Endothelial cell of umbilical vein (primary cell): Measurements from ENCODE around the gene HLX. TPM values are rescaled to one million over a fixed set of nuclear protein-coding genes. Genes with fewer than 3 reads are reported as not detected.

Experiments
- BruUV-seq: library from RNA; stranded (reverse); fragments of 400-500 nt; replicated peaks from 2 replicates; lab custom pipeline; 2021; lab: Mats Ljungman, UMichigan
- CTCF ChIA-PET: fragments of 300-600, 350-600 bp; sonication (Branson Sonifier 250); formaldehyde crosslinking; loops from one replicate; lab custom pipeline; 2021; ENCODE audit warnings: antibody characterized with exemption, inconsistent platforms; lab: Charles Lee
- POLR2A ChIA-PET: fragments of 300-600, 350-600 bp; sonication (Branson Sonifier 250); formaldehyde crosslinking; loops from one replicate; lab custom pipeline; 2021; ENCODE audit warnings: antibody characterized with exemption, inconsistent platforms; lab: Charles Lee
- DNase-seq: peaks from one replicate; pipeline ENCODE4 v3.0.0-alpha.2; 2011; ENCODE audit warnings: low read depth, low spot score
- FAIRE-seq: peaks from 2 replicates; lab custom pipeline; 2011; peaks lifted over from hg19 to GRCh38; lab: Jason Lieb, UNC
- H2AFZ ChIP-seq: 2 replicates; pipeline ENCODE4 v1.6.0; 2012; ENCODE audit warnings: low read depth, low read length, control low read depth, inconsistent platforms
- H3K27ac ChIP-seq: 2 replicates; pipeline ENCODE4 v1.5.1; 2011; ENCODE audit warnings: low read depth, mild to moderate bottlenecking, control low read depth, low read length, moderate library complexity; ENCODE audit not compliant: insufficient read depth
- H3K27me3 ChIP-seq, 2 experiments: 2 replicates each; pipeline versions ENCODE4 v1.6.0 to v1.6.1; 2011; ENCODE audit warnings: low read length in 2 of 2, mixed read lengths in 1 of 2; ENCODE audit not compliant: control insufficient read depth in 2 of 2, insufficient read depth in 2 of 2
- H3K36me3 ChIP-seq, 2 experiments: 2 replicates in 1 of 2; 3 replicates in 1 of 2; pipeline ENCODE4 v1.5.1; 2011; ENCODE audit warnings: low read length in 2 of 2, mild to moderate bottlenecking in 1 of 2, moderate library complexity in 1 of 2; ENCODE audit not compliant: control insufficient read depth in 2 of 2, insufficient read depth in 2 of 2; ENCODE audit errors: extremely low read depth in 1 of 2
- H3K4me1 ChIP-seq: 3 replicates; pipeline ENCODE4 v1.5.1; 2011; ENCODE audit warnings: mild to moderate bottlenecking, low read length; ENCODE audit not compliant: control insufficient read depth, insufficient read depth; ENCODE audit errors: extremely low read depth
- H3K4me2 ChIP-seq: 2 replicates; pipeline ENCODE4 v1.6.1; 2011; ENCODE audit warnings: low read length, control low read depth, mixed read lengths; ENCODE audit not compliant: insufficient read depth
- H3K4me3 ChIP-seq, 3 experiments: fragments of 200-600 bp in 1 of 3; sonication (generic), shearing (Covaris generic) in 1 of 3; replicated peaks in 1 of 3; 2 replicates each; pipeline ENCODE4 v1.5.1; 2011 to 2016; ENCODE audit warnings: control low read depth in 3 of 3, low read length in 3 of 3, mild to moderate bottlenecking in 2 of 3, inconsistent platforms in 1 of 3, low read depth in 1 of 3, moderate library complexity in 1 of 3; ENCODE audit not compliant: insufficient read depth in 1 of 3
- H3K79me2 ChIP-seq: 2 replicates; pipeline ENCODE4 v1.6.0; 2012; ENCODE audit warnings: low read length, inconsistent platforms; ENCODE audit not compliant: control insufficient read depth, insufficient read depth
- H3K9ac ChIP-seq: replicated peaks from 2 replicates; pipeline ENCODE3; 2011; ENCODE audit warnings: low read length, control low read depth; ENCODE audit not compliant: insufficient read depth; ENCODE audit errors: extremely low read depth
- H3K9me1 ChIP-seq: replicated peaks from 3 replicates; pipeline ENCODE4 v1.6.0; 2011; ENCODE audit warnings: mild to moderate bottlenecking, low read length; ENCODE audit not compliant: control insufficient read depth, insufficient read depth; ENCODE audit errors: extremely low read depth
- H3K9me3 ChIP-seq: replicated peaks from 2 replicates; pipeline ENCODE4 v1.5.1; 2012; ENCODE audit warnings: low read length, inconsistent platforms; ENCODE audit not compliant: control insufficient read depth, insufficient read depth
- H4K20me1 ChIP-seq: replicated peaks from 2 replicates; pipeline ENCODE3; 2011; ENCODE audit warnings: mild to moderate bottlenecking, low read length; ENCODE audit not compliant: control insufficient read depth, insufficient read depth; ENCODE audit errors: extremely low read depth
- EZH2 ChIP-seq: IDR thresholded peaks from 2 replicates; pipeline ENCODE4 v1.6.1; 2012; ENCODE audit warnings: borderline replicate concordance, low read depth, mild to moderate bottlenecking, moderate library complexity, low read length, inconsistent platforms; ENCODE audit not compliant: severe bottlenecking
- FOS ChIP-seq: IDR thresholded peaks from 2 replicates; pipeline ENCODE4 v1.6.1; 2011; ENCODE audit warnings: mild to moderate bottlenecking, low read length, moderate library complexity, borderline replicate concordance; ENCODE audit not compliant: insufficient read depth
- GATA2 ChIP-seq: IDR thresholded peaks from 2 replicates; pipeline ENCODE4 v1.7.0; 2011; ENCODE audit warnings: low read depth, mild to moderate bottlenecking, moderate library complexity, mixed read lengths, low read length; ENCODE audit not compliant: insufficient read length, insufficient read depth
- JUN ChIP-seq: IDR thresholded peaks from 2 replicates; pipeline ENCODE4 v1.6.1; 2011; ENCODE audit warnings: borderline replicate concordance, low read depth; ENCODE audit not compliant: insufficient read length, insufficient read depth
- MAX ChIP-seq: IDR thresholded peaks from 2 replicates; pipeline ENCODE4 v1.6.1; 2011; ENCODE audit not compliant: insufficient read depth, insufficient read length
- MYC ChIP-seq: IDR thresholded peaks from one replicate; pipeline ENCODE4 v1.6.1; 2011; ENCODE audit warnings: mild to moderate bottlenecking, low read depth, low read length
- POLR2A ChIP-seq: IDR thresholded peaks from 2 replicates; pipeline ENCODE4 v1.6.1; 2012; ENCODE audit warnings: low read depth, mild to moderate bottlenecking, control low read depth, low read length
- POLR2AphosphoS5 ChIP-seq: IDR thresholded peaks from 2 replicates; pipeline ENCODE4 v1.6.1; 2012; ENCODE audit warnings: low read depth, mild to moderate bottlenecking, control low read depth, low read length, moderate library complexity; ENCODE audit not compliant: insufficient read depth
- dilution Hi-C: fragments of 300-500 bp; cut with MboI; formaldehyde crosslinking; loops from one replicate; pipeline ENCODE4 v1.15.0; 2019; ENCODE audit warnings: low sequenced_read_pairs; ENCODE audit not compliant: extremely low pct_ligation_motif_present
- intact Hi-C: fragments of 100-400 bp; cut with micrococcal nuclease; formaldehyde crosslinking; loops from one replicate; pipeline ENCODE4 v1.10.0; 2022
- polyA plus RNA-seq, 4 experiments: library from polyadenylated mRNA; depleted of rRNA in 3 of 4; stranded (reverse) in 3 of 4; unstranded in 1 of 4; fragments of >200 nt; gene quantifications; 2 replicates each; pipeline versions ENCODE4 v1.2.1 to v1.2.3, GENCODE V29; 2011 to 2012; ENCODE audit warnings: missing spikeins in 1 of 4
- total RNA-seq: library from RNA; stranded (reverse); gene quantifications from 2 replicates; pipeline ENCODE4 v1.2.3, GENCODE V29; 2021
- TF ChIP-seq, protein P1 (sequence below), 2 donors: IDR thresholded peaks; 1 replicate in 1 of 2; 2 replicates in 1 of 2; pipeline ENCODE4 v1.5.1; 2011; ENCODE audit warnings: low read length in 2 of 2, mild to moderate bottlenecking in 2 of 2, moderate library complexity in 2 of 2, control low read depth in 1 of 2, inconsistent platforms in 1 of 2, low read depth in 1 of 2; ENCODE audit not compliant: insufficient read depth in 1 of 2; ENCODE audit errors: extremely low read depth in 1 of 2

HLX gene
- total and polyA plus RNA-seq, 2 donors (not counting 3 experiments of a cell fraction or from before 2014, with no cell fraction given), result 7.5 to 39.1 TPM

DNA sequence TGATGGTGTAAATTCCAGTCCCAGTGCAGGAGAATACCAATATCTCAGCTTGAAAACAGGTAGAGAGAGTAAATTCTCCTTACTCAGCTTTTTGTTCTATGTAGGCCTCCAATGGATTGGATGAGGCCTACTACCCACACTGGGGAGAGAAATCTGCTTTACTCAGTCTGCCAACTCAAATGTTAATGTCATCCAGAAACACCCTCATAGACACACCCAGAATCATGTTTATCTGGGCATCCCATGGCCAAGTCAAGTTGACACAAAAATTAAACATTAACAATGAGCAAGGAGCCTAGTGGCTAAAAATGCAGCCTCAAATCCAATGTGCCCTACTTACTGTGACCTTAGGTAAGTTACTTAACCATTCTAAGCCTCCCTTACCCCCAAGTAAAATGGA is 6.9 kb upstream of the HLX start:
- Histone ChIP-seq H3K4me3 (no peak overlapping the region), H3K79me2 (no peaks in the 10 kb centered on the region), H3K27ac (no peak overlapping the region), H3K27me3 (peaks cover 0 to 16% of the 10 kb centered on the region in 2 experiments), H3K9me3 (no peaks in the 10 kb centered on the region), H3K4me1 (peaks cover 19% of the 10 kb centered on the region), H3K9me1 (no peaks in the 10 kb centered on the region), H2AFZ (no peak overlapping the region), H3K36me3 (no peaks in the 10 kb centered on the region), H3K4me2 (no peak overlapping the region), H4K20me1 (no peaks in the 10 kb centered on the region), H3K9ac (no peak overlapping the region)
- DNase-seq (no peak), FAIRE-seq (no peak)
- intact Hi-C loops (no loop called here), dilution Hi-C loops (no loop called here)
- no TSS peak for BruUV-seq
- TF ChIP-seq POLR2AphosphoS5 (no peak), GATA2 (no peak), MYC (no peak), EZH2 (no peak), POLR2A (no peak), MAX (no peak), JUN (no peak), FOS (no peak)
- TF ChIP-seq, protein P1, sequence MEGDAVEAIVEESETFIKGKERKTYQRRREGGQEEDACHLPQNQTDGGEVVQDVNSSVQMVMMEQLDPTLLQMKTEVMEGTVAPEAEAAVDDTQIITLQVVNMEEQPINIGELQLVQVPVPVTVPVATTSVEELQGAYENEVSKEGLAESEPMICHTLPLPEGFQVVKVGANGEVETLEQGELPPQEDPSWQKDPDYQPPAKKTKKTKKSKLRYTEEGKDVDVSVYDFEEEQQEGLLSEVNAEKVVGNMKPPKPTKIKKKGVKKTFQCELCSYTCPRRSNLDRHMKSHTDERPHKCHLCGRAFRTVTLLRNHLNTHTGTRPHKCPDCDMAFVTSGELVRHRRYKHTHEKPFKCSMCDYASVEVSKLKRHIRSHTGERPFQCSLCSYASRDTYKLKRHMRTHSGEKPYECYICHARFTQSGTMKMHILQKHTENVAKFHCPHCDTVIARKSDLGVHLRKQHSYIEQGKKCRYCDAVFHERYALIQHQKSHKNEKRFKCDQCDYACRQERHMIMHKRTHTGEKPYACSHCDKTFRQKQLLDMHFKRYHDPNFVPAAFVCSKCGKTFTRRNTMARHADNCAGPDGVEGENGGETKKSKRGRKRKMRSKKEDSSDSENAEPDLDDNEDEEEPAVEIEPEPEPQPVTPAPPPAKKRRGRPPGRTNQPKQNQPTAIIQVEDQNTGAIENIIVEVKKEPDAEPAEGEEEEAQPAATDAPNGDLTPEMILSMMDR (IDR thresholded peaks at IDR 0.05; ENCODE audit: extremely low read depth in 1 of 2, insufficient read depth in 1 of 2, low read depth in 1 of 2, low read length in 2 of 2), result no peak
- ChIA-PET CTCF (interaction anchor here (1.1 to 8.1 kb wide), 5 partner anchors 62 to 1583 kb away, joined by 3 to 111 read pairs (median 5); no protein-coding TSS in a partner anchor), POLR2A (no interaction called here)
